Activated CD4-positive, alpha-beta T cell treated with anti-CD3 and anti-CD28 coated beads for 24 hours (primary cell): ENCODE measurements around the gene WTIP.
"Not testable (repeated sequence)": the region's sequence is repeated elsewhere in the genome, so short reads cannot be mapped to it uniquely, and the experiment has no call there.

Source experiments
- DNase-seq, 2 donors: peaks; one replicate each; pipeline ENCODE4 v3.0.0-alpha.2; 2020; ENCODE audit warnings: low read depth in 2 of 2

WTIP gene

GRCh38 chr19:34480971-34481841 is at the start of gene WTIP:
WTIP (plus strand) TSS chr19:34481758; CDS start chr19:34481975, 217 bp downstream.
- DNase-seq, result no peak

DNA sequence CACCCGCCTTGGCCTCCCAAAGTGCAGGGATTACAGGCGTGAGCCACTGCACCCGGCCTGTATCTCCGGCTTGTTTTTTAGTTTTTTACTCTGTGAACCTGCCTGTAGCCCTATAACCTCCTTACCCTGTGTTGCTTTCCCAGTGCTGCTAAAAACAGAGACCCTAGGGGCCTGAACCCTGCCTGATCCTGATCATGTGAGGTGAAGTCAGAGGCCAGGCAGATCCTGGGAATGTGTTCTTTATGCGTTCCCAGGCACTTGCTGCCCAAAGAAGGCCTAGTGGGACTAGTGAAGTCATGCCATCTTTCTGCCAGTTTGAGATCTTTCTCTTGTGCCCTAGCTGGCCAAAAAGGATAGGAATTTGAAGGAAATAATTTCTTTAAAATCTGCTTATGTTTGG is 48.8 kb upstream of the WTIP start:
- DNase-seq, result no peak

DNA sequence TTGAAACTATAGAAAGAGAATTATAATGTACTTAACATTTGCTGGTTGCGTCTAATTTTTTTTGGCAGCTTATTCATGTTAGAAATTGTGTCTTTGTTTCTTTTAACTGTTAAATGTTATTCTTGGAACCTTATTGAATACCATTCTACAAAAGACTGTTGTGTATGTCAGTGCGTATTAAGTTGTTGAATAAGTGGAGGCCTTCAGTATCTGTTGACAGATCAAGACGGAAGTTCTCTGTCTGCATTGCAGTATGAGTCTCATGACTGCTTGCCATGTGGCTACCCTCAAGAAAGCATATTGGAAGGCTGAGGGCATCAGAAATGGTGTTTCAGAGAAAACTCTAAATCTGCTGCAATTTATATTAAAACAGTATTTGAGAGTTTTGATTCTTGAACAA is 44.8 kb upstream of the WTIP start:
- no peak for DNase-seq

DNA sequence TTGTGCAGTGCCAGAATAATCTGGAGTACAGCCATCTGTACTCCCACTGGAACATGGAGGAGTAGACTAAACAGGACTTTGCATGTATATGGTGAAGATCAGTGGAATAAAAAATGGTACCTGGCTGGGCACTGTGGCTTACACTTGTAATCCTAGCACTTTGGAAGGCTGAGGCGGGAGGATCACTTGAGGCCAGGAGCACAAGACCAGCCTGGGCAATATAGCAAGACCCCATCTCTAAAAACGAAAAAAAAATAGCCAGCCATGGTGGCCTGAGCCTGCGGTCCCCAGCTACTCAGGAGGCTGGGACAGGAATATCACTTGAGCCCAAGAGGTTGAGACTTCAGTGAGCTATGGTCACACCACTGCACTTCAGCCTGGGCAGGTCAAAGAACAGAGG is 33.4 kb upstream of the WTIP start:
- DNase-seq, result no peak

GRCh38 chr19:34452723-34453122 is 28.8 kb upstream of the WTIP start:
- DNase-seq, result no peak

- DNase-seq, result no peak
These were observed 27.5 kb upstream of the WTIP start for GRCh38 chr19:34454091-34454490.

- DNase-seq, result no peak
These were observed 26.9 kb upstream of the WTIP start for GRCh38 chr19:34454685-34455084.

DNA sequence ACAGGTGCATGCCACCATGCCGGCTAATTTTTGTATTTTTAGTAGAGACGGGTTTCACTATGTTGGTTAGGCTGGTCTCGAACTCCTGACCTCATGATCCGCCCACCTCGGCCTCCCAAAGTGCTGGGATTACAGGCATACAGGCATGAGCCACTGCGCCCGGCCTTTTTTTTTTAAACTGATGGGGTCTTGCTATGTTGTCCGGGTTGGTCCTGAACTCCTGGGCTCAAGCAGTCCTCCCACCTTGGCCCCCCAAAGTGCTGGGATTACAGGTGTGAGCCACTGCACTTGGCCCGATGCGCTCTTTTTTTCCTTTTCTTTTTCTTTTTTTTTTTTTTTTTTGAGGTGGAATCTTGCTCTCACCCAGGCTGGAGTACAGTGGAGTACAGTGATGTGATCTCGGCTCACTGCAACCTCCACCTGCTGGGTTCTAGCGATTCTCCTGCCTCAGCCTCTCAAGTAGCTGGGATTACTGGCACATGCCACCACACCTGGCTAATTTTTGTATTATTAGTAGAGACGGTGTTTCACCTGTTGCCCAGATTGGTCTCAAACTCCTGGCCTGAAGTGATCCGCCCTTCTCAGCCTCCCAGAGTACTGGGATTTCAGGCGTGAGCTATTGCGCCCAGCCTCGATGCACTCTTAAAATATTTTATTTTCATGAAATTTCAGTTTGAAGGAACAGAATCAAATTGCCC is 25.6 kb upstream of the WTIP start:
- not testable (repeated sequence) for DNase-seq

DNA sequence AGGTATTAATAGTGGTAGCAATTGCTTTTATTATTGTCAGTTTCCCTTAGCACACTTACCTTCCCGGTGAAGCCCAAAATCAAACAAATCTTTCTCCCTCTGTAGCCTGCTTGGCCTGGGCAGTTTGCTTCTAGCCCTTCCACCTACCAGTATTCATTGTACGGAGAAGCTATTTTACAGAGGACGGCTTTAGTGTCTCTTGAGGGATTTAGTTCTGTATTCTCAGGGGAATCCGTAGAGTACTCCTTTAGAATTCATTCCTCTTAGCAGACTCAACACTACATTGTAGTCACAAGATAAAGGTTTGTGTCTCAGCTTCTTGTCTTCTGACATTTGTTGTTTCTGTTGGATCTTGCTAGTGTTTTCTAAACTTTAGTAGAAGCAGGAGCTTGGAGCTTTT is 24.1 kb upstream of the WTIP start:
- no peak for DNase-seq

- no peak for DNase-seq
These were observed 22.9 kb upstream of the WTIP start for GRCh38 chr19:34458677-34459076.

- no peak for DNase-seq
These were observed 21.9 kb upstream of the WTIP start for GRCh38 chr19:34459614-34460013.

DNA sequence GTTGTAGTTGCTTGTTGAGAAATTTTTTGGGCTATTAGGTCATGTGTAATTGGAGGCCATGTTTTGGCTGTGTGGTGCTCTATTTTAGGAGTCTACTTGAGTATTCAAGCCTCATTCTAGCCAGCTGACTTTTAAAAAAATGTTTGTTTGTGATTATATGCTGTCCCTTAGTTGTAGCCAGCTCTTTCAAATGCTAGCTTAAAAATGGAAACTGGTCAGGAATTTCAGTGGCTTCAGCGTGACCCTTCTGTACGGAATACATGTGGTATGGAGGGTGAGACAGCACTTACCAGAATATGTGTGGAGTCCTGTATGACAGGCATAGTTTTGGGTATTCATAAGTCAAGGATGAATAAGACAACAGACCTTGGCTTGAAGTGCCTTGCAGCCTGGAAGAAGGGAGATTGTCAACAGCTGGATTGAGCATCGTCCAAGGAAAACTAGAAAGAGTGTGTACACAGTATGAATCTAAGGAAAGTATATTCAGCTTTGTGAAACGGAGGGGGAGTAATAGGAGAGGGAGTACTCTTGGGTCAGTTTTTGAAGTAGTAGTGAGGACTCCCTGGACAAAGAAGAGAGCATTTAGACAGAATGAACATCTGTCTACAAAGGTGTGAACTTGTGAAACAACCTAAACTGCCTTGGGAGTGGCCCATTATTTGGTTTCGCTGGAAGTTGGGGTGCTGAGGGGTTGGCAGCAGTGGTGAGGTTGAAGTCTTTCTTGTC is 20.0 kb upstream of the WTIP start:
- no peak for DNase-seq

- DNase-seq, result not testable (repeated sequence)
These were observed 16.8 kb upstream of the WTIP start for GRCh38 chr19:34464785-34465184.

GRCh38 chr19:34468409-34468808 is 13.1 kb upstream of the WTIP start:
- no peak for DNase-seq

GRCh38 chr19:34469026-34469425 is 12.5 kb upstream of the WTIP start:
- DNase-seq, result not testable (repeated sequence)

- no peak for DNase-seq
These were observed 9.5 kb upstream of the WTIP start for GRCh38 chr19:34471906-34472700.

GRCh38 chr19:34474233-34474989 is 7.1 kb upstream of the WTIP start:
- no peak for DNase-seq

DNA sequence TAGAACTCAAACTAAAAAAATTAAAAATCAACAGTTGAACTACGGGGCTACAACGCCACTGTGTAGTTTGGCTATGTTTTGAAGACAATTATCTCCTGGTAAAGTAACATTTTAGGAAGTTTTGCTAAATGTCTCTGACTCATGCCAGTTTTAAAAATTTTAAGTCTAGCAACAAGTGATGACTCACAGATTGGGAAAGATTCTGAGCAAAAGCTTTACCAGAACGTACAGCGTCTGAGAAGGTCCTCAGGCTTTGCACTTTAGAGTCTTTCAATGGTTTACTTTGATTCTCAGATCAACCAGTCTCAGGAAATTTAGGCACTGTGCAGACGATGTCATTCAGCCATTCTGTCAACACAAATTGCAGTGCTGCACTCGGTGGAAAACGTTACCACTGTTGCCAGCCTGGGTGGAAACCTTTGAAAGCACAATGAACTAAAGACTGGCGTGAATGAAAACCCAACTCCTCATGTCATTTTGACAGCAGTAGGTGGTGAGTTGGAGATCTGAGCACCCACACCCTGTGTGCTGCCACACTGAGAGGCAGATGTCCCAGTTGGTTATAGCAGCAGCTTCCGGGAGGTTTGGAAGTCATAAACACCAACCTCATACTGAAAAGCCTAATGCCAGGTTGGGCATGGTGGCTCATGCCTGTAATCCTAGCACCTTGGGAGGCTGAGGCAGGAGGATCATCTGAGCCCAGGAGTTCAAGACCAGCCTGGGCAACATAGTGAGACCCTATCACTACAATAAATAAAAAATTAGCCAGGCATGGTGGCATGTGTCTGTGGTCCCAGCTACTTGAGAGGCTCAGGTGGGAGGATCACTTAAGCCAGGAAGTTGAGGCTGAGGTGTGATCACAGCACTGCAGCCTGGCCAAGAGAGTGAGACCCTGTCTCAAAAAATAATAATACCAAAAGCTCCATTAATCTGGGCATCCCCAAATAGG is 6.3 kb upstream of the WTIP start:
- DNase-seq, result no peak

DNA sequence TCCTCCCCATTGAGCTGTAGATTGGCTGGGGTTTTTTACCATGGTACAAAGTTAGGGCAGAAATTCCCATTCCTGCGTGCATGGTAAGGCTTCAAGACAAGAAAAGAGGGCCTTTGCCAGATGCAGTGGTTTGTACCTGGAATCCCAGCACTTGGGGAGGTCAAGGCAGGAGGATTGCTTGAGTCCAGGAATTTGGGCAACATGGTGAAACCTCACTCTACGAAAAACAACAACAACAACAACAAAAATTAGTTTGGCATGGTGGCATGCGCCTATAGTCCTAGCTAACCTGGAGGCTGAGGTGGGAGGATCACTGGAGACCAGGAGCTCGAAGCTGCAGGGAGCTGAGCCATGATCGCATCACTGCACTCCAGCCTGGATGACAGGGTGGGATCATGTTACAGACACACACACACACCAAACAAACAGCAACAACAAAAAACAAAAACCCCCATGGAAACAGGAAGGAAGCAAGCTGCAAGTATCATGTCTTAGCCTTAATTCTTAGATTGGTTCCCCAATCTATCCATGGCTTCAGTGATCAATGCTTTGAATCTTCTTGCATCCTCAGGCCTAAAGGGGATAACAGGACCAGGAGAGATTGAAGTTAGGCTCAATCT is 5.5 kb upstream of the WTIP start:
- DNase-seq, result no peak
